Fibroblast of skin of abdomen (primary cell): Measurements from ENCODE around the gene CNTFR.

Source experiments
- DNase-seq: peaks from one replicate; pipeline ENCODE4 v3.0.0-alpha.2; 2013

CNTFR gene

GRCh38 chr9:34615132-34615531, 25.6 kb upstream of the CNTFR start:
- DNase-seq, result no peak

GRCh38 chr9:34612788-34613390, 23.4 kb upstream of the CNTFR start:
- peak; percentile 60 for DNase-seq

DNA sequence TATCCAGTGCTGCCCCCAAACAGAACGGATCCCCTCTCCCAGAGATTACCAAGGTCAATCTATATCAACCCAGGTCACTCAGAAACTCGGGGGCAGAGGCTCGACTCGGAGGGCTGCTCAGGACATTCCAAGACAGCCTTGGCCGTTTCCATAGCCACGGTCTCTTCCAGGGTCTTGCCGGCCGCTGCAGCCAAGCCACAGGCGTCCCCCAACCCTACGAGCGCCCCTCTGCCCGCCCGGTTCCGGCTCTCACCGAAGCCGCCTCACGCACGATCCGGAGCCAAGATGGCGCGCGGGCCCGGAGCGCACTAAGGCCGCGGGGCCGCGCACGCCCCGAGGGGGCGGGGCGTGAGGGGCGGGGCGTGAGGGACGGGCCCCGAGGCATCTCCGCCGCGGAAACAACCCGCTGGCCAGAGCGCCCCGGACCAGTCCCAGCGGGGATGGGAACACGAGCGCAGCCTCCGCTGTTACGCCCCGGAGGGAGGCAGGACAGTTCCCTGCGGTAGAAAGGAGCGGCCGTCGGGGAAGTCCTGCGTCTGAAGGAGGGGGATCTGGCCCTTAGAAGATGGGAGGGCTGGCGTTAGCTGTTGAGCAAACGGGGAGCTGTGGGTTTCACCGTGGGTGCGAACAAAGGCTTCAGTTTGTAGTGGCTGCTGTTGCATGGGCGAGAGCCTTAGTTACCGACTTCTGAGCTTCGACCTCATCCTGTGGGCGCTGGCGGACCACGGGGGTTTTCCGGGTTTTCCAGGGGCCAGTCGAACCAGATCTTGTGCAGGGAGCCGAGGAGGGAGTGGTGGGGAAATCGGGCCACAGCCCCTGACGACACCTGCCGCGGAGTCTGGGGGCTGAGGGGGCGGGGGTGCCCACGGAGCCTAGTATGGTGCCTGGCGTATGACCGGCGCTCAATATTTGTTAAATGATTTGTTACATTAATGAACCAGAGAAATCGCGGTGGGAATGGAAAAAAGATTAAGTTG, 22.6 kb upstream of the CNTFR start, which contains the start of gene RPP25L:
RPP25L (minus strand) TSS at position 287 of the 977 bp plus-strand sequence. CDS start 801 bp downstream, outside the sequence.
- DNase-seq, result peak; percentile 85

DNA sequence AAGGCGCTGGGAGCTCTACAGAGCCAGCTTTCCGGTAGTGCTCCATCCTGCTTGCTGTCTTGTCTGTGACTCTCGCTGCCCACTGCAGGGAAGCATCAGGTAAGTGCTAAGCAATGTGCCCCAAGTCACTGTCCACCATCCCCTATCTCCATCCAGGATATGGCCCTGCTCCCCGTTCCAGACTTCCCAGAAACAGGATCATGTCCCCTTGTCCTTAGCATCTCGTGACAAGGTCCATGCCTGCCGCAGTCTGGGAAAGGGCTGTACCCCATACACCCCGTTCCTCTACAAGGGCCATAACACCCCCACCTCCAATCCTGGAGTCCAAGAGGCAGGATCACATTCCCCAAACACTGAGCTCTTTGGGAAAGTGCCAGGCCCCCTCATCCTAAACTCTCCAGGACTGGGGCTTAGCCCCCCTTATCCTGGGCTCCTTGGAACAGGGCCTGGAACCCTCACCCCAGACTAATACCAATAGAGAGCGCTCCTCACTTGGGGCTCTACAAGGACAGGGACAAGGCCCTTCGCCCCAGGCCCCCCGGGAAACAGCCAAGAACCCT, 21.8 kb upstream of the CNTFR start:
- DNase-seq, result no peak

DNA sequence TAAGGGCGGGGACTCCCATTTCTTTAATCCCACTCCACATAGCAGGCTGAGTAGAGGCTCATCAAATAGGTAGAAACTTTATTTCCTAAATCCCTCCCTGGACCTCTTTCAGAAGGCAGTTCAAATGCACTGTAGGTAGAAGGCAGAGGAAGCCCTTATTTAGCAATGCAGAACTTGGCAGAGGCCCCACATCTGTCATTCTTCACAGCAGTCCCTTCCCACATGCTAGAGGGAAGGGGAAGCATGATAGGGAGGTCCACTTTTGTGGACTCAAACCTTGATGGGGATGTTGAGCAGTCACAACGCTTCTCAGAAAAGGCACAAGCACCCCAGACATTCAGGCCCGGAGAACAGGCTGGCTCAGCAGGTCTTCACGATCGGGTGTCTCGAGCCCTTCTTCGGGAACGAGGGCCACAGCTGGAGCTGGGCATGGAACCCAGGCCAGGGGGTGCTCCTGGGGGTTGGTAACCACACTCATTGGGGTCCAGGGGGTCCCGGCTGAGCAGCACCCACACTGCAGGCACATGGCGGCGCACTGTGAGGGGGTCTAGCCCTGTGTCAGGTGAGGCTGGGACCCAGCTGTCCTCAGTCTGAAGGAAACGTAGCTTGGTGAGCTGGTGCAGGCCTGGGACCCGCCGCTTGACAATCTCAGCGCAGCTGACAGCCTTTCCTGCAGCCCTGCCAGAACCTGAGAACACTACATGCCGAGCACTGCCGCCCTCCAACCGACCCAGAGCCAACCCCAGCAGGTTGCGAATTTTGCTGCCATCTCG, 21.1 kb upstream of the CNTFR start:
- no peak for DNase-seq

GRCh38 chr9:34607331-34607730, 17.8 kb upstream of the CNTFR start:
- DNase-seq, result no peak

DNA sequence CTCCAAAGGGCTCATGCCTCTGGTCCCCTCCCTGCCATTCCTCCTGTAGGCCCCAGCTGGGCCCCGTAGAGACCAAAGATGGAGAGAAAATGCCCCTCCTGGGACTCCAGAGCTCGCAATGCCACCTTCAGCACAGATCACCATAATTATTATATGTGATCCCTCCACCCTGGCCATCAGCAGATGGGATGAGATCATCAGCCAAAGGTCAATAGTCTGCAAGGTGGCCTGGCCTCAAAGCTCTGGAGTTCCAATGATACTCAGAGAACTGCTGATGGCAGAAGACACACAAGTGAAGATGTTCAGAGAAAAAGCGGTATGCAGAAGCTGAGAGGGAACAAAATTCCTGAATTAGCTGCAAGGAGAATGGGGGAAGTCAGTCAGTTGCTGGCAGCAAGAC, 17.4 kb upstream of the CNTFR start:
- DNase-seq, result no peak

GRCh38 chr9:34606190-34606589, 16.7 kb upstream of the CNTFR start:
- DNase-seq, result no peak

DNA sequence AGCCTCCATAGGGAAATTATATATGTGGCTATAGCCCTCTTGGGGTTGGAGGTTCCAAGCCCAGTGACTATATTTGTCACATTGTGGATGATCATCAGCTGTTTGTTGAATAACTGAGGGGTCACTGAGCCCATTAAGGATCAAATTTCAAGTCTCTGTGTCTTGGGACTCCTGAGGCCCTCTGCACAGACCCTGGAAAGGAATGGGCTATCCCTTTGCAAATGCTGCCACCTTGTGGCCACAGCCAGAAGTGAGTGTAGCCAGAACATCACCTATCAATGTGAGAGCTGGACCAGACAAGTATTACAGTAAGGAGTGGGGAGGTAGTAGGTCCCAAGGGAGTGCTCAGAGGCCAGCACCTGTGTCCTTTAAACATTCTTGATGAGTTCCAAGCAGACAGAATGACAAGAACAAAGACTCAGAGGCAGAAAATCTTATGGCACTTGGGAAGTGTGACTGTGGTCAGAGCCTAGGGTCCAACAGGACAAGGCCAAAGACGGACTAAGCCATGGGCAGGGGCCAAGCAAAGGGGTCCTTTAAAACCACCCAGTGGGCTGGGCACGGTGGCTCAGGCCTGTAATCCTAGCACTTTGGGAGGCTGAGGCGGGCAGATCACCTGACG, 14.2 kb upstream of the CNTFR start:
- peak; percentile 56 for DNase-seq

DNA sequence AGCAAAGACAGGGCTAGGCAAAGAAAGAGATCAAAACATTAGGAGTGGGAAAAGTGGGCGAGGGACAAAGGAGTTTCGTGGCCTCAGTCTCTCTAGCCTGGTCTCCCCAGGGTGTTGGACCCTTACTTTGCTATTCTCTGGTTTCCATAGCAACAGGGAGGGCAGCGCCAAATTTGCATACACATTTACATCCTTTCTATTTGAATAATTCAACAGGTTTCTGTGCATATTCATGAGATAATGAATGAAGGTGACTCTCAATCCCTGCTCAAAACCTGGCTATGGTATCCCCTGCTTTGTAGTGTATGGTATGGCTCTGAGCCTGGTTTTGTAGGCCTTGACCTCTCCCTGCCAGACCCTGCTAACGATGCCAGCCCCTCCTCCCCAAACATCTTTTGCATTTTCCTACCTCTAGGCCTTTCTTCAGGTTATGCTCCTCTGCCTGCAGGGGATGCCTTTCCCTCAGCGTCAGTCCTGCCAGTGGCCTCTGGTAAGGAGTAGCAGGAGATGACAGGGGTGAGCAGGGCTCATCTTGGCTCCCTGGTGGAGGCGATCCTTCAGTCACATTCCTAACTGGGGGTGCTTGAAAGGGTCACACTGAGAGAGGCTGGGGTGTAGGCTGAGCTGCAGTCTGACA, 12.5 kb upstream of the CNTFR start:
- no peak for DNase-seq

DNA sequence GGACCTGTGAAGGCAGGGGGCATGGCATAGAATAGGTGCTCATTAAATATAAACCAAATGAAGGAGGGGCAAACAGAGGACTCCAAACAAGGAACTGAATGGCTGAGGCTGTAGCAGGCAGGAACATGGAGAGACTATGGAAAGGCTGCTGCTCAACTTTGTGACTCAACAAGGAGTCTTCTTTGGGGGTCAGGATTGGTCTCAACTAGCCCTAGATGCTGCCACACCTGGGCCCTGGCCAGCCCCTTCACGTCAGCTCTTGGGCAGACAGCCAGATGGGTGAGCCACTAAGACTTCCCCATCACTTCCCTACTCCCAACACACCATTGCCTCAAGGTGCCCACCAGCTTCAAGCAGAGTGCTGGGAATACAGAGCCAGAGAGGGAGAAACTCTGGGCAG, 11.4 kb upstream of the CNTFR start:
- no peak for DNase-seq

DNA sequence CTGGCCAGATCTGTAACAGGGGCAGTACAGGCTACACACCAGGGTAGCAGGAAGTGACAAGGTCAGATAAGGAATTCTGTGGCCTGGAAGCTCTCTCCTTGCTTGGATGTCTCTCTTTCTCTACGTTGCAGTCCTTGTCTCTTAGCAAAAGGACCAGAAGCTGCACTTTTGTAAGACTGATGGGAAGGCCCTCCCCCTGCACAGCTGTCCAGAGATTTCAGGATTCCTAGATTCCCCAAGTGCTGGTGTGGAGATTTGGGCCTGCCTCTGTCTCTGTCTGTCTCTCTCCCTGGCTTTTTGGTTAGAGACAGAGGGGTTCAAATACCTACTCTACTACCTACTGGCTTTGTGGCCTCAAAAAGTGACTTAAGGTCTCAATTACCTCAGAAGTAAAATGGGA, 10.0 kb upstream of the CNTFR start:
- no peak for DNase-seq

DNA sequence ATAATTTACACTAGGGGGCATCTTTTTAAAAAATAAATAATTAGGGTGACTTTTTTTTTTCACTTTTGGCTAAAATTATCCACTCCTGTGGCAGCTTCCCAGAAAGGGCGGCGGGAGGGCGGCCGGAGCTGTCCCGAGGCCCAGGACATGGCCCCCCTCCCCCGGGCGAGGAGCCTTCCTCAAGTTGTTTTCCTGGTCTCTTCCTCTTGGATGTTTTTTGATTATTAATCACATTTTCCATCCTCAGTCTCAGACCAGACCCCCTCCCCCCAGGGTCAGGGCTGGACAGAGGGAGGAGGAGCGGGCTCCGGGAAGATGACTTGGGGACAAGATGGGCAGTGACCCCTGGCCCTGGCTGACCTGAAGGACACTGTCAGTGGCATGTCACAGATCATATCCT, 4.7 kb upstream of the CNTFR start:
- no peak for DNase-seq

- DNase-seq, result no peak
These were observed 3.5 kb upstream of the CNTFR start for GRCh38 chr9:34592895-34593601.

GRCh38 chr9:34591917-34592866, 2.7 kb upstream of the CNTFR start:
- DNase-seq, result no peak

DNA sequence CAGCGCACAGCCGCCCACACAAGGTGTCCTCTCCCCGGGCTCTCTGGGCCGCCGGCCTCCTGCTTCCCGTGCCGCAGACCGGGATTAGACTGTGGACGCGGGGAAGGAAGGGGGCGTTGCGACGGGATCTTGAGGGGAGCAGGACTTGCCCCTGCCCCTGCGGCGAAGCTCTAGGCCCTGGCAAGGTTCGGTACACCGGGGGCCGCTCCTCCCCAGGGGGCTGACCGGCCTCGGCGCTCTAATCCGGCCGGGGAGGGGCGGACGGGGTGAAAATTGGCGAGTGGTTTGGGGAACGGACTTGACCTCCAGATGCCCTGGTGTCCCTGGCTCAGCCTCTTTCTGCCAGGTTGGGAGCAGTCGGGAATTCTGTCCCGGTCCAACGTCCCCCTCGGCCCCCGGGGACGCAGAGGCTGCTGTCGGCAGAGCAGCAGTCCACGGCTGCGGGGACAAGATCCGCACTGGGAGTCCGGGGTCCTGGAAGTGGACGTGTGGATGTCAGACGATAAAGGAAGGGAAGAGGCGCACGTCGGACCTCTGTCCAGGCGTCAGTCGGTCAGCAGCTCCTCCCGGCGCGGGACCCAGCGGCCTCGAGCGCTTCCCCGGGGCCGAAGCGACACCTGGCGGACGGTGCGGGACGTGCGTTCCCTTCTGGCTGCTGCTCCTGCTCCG, 1.9 kb upstream of the CNTFR start:
- DNase-seq, result peak; percentile 60

DNA sequence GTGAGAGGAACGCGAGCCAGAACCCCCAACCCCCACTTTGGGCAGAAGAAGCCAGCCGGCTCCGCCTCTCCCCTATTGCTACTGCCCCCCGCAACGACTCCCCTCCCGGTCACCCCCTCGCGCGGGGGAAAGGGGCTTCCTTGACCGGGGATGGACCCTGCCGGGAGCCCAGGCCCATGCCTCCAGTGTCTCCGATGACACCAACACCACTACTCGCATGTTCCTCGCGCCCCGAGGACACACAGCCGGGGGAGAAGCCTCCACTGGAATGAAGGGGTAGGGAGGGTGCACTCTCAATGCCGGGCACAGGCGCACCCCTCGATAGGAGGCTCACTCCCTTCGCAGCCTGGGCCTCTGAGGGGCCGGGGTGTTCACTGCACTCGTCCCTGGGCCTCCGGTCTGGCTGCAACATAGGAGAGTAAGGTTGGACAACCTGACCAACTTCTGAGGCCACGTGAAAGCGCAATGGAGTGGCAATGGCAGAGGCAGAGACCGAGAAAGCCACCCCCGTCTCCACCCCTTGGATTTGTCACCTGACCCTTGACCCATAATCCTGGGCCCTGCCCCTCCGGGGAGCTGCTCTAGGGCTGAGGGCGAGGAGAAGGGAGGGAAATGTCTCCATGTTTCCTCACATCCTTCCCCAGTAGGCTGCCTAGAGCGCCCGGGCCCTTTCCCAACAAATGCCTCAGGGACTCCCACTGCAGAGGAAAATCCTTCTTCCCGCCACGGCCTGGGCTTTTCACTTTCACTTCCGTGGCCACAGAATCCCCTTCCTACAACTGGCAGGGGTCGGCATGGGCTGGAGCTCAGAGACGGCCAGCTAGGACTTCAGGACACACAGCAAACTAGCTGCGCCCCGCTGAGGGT, 1.1 kb upstream of the CNTFR start:
- no peak for DNase-seq
